NCI-H1694 (cell line): ENCODE results near the gene CLDN2.

Source experiments
- DNase-seq: peaks from one replicate; lab custom pipeline; 2025; lab: John Stamatoyannopoulos, UW

Gene CLDN2

GRCh38 chrX:106921637-106922036 is 1.4 kb downstream of the CLDN2 start:
- DNase-seq = no peak

GRCh38 chrX:106927023-106927422 is 6.8 kb downstream of the CLDN2 start:
- no peak for DNase-seq

GRCh38 chrX:106927700-106928099 is 7.5 kb downstream of the CLDN2 start:
- DNase-seq = no peak

DNA sequence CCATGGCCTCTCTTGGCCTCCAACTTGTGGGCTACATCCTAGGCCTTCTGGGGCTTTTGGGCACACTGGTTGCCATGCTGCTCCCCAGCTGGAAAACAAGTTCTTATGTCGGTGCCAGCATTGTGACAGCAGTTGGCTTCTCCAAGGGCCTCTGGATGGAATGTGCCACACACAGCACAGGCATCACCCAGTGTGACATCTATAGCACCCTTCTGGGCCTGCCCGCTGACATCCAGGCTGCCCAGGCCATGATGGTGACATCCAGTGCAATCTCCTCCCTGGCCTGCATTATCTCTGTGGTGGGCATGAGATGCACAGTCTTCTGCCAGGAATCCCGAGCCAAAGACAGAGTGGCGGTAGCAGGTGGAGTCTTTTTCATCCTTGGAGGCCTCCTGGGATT is 8.0 kb downstream of the CLDN2 start:
- DNase-seq = no peak

DNA sequence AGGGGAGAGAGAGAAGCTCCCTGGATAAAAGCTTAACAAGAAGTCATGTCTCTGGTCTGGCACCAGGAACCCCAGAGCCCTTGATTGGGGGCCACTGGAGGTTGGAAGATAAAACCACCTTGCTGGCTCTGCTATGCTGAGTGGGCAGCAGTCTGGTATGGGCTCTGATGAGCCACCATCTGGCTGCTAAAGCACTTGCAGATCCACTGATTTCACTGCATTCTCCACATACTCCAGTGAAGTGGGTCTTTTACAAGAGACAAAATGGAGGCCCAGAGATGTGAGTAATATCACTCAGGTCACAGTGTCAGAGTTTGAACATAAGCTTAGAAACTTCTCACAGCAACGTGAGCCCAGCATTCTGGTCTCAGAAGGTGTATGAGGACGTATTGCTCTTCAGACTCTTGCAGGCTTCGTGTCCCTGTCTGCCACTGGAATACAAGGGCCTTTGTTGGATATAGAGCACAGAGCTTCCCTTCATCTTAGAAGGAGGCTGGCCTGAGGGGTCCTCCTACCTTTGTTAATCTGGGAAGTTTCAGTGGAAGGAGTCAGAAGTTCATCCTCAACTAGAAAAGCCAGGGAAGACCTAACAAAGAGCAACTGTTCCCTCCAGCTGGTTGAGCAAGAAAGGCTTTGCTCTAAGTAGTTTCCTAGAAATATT is 11.8 kb downstream of the CLDN2 start:
- DNase-seq = no peak

- no peak for DNase-seq
Observed at GRCh38 chrX:106932492-106932923, 12.3 kb downstream of the CLDN2 start.

DNA sequence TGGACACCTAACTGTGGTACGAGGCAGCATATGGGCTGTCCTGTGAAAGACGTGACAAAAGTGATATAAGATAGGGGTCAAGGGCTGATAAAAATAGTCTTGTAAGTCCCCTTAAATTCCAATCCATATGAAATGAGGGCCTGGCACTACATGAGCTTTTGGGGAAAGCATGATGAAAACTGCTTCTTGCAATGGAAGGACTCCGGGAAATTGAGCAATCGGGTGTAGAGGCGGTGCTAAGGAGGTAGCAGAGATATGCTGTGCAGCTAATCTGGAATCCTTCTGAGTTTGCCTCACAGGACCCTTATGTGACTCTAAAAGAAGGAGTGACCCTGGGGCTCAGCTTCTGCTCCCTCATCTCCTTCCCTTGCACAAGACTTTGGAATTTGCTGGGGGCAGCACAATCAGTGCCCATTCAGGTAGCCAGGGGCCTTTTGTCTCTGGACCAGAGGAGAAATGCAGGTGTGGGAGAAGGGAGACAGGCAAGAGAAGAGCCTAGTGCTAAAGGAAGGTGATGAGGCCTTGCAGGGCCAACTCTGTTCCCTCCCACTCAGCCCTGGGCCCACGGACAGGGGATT is 12.8 kb downstream of the CLDN2 start:
- no peak for DNase-seq

DNA sequence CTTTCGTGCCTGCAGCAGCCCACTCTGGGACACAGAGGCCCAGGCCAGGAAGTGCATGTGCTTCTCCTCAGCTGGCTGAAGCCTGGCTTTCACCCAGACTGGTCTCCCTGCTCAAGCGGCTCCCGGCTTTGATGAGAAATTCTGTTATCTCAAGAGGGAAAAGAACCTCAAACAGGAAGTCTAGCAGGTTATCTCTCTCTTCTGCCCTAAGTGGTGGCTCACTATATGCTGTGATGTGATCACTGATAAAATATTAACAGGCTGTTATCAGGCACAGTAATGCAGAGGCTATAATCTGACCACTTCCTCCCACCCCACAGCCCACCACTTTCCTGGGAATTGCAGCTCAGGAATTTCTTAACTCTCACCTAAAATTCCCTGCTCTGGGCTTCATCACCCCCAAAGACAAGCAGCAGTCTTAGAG is 13.3 kb downstream of the CLDN2 start:
- DNase-seq = no peak

DNA sequence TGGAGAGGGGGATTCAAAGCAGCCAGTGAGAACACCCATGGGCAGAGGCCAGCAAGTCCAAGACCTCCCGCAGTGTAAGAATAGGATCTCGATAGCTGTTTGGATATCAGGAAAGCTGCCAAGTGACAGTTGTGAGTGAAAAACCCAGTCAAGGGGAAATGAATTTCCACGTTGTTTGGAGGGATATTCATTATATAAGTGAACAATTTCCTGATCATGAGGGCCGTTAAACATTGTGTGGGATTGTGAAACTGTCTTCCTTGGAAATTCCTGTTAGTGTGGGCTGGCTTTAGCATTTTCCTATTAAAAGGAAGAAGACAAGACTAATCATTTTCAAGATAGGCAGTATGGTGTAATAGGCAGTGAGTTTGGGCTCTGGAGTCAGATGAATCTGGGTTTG is 15.0 kb downstream of the CLDN2 start:
- no peak for DNase-seq

- DNase-seq = no peak
Observed at GRCh38 chrX:106936246-106936645, 16.0 kb downstream of the CLDN2 start.

- no peak for DNase-seq
Observed at GRCh38 chrX:106939566-106939965, 19.4 kb downstream of the CLDN2 start.

DNA sequence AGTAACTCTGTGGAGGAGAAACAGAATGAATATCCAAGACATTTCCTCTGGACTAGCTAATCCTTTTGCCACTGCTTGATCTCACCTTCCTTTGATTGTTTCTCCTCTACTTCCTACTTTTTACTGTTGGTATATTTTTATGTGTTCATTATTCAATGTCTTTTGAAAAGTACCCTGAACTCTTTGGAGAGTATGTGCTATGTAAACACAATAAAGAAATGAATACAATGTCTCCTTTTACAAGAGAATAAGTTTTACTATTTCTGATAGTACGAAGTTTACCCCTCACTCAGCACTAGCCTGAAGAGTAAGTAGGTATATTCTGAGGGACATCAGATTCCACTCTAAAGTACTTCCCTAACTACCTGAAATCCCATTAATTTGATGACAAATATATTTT is 19.9 kb downstream of the CLDN2 start:
- DNase-seq = no peak

DNA sequence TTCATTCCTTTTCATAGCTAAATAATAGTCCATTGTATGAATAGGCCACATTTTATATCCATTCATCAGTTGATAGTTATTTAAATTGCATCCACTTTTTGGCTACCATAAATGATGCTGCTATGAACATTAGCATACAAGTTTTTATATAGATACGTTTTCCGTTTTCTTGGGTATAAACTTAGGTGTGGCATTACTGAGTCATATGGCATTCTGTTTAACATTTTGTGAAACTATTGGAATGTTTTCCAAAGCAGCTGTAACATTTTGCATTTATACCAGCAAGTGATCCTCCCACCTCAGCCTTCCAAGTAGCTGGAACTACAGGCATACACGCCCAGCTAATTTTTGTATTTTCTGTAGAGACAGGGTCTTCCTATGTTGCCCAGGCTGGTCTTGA is 26.3 kb downstream of the CLDN2 start:
- no peak for DNase-seq

- DNase-seq = no peak
Observed at GRCh38 chrX:106948641-106949040, 28.4 kb downstream of the CLDN2 start.

DNA sequence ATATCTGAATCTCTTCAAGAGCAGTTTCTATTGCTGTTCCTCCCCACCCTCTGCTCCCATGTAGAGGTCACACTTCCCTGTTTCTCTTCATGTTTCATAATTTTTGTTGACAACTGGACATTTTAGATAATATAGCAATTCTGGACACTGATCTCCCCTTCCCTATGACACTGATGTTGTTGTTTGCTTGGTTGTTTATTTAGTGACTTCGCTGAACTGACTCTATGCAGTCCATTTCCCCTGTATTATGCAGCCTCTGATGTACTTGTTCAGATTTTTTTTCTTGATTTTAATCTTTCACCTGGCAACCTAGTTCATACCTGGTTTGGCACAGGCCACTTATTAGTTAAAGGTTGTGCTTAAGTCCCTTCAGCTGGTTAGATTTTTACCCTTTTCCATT is 29.2 kb downstream of the CLDN2 start:
- no peak for DNase-seq

- DNase-seq = no peak
Observed at GRCh38 chrX:106950381-106950780, 30.2 kb downstream of the CLDN2 start.

DNA sequence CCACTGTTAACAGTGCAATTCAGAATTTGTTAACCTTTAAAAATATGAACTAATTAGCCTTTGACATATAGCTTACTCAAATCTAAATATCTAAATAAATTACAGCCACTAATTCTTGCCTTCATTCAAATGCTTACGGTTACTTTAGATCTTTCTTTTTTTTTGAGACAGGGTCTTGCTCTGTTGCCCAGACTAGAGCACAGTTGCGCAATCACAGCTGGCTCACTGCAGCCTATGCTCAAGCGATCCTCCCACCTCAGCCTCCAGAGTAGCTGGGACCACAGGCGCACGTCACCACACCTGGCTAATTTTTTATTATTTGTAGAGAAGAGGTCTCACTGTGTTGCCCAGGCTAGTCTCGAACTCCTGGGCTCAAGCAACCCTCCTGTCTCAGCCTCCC is 31.0 kb downstream of the CLDN2 start:
- no peak for DNase-seq

GRCh38 chrX:106952089-106952488 is 31.9 kb downstream of the CLDN2 start:
- no peak for DNase-seq

- DNase-seq = no peak
Observed at GRCh38 chrX:106952538-106952937, 32.3 kb downstream of the CLDN2 start.

DNA sequence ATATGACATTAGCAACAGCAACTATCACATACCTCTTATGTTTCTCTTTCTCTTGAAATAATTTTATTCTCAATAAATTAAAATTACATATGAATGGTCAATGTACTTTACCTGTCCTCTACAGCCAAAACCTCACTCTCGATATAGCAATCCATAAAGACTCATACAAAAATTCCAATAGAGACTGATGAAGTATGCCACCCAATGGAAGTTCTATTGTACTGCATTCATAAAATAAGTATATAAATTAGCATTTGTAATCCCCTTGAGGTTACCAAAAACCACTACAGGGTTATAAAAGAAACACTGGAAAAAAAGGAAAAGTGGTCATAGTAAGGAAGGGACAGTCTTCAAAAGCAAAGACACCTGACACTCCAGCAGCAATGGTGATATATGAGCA is 32.8 kb downstream of the CLDN2 start:
- DNase-seq = no peak

DNA sequence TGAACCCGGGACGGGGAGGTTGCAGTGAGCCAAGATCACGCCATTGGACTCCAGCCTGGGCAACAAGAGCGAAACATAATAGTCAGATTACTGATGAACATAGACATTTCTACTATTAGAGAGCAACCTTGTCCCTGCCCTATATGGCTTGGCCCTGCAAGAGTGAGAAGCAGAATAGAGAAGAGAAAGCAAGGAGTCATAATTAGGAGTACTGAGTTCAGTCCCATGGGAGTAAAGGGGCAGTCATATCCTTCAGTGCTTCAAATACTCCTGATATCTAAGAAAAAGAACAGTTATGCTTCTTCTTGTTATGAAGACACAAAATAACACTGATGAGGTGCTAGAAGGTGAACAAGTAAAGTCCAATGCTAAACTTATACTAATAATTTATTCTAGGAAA is 33.8 kb downstream of the CLDN2 start:
- no peak for DNase-seq

DNA sequence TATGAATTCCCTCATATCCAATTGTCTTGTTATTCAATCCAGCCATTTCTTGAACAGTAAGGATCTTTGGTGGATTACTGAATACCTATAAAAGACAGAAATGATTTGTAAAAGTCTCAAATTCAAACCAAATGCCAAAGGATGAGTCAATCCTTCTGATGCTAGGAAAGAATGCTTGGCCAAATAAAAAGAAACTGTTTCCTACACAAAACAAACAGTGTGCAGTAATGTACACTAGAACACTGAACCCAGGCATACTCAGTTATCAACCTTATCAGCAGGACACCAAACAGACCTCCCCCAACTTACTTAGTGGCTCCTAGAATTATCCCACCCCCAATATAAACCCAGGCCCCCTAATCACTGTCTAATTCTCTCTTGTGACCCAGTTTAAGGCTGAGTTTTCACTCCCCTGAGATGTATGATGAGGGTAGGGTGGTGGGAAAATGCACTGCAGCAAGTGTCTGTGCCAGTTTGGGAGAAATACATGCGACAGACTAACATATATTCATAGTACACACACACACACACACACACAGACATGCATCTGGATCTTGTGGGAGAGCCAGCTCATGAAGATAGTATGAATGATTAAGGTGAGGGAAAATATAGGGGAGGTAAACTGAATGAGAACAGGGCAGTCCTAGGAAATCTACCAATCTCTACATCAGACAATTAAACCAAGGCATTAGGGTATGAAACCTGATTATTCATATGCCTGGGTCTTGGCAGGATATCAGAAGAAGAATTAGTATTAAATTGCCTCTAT is 35.0 kb downstream of the CLDN2 start:
- no peak for DNase-seq

GRCh38 chrX:106957856-106958255 is 37.7 kb downstream of the CLDN2 start:
- no peak for DNase-seq
